ENCODE results near the gene CHCHD6.

DNA sequence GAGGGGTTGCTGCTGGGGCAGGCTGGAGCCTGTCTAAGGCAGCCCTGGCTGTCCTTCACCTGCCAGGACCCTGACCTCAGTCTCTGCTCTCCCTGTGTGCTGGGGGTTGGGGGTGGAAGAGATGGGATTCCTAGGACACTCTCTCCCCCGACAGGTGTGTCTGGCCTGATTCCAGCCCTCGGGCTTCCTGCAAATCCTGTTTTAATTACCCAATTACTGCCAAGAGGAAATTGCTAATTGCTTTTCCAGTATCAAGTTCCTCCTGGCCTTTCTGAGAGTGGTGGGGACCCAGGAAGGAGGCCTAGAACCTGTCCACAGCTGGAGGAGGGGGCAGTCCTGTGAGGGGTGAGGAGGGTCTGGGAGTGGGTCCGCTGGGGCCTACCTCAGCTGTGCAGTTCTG, 294.7 kb downstream of the CHCHD6 start:
- TF ChIP-seq POLR2A (IDR thresholded peaks at IDR 0.05), result no peak
- TF ChIP-seq CTCF (IDR thresholded peaks at IDR 0.05), result no peak
